ENCODE measurements around the gene ZNF215. TPM values are rescaled to one million over a fixed set of nuclear protein-coding genes. Genes with fewer than 3 reads are reported as not detected.

The ZNF215 gene
- total RNA-seq, 1 experiment from 2014 or later, result 0.26 TPM

DNA sequence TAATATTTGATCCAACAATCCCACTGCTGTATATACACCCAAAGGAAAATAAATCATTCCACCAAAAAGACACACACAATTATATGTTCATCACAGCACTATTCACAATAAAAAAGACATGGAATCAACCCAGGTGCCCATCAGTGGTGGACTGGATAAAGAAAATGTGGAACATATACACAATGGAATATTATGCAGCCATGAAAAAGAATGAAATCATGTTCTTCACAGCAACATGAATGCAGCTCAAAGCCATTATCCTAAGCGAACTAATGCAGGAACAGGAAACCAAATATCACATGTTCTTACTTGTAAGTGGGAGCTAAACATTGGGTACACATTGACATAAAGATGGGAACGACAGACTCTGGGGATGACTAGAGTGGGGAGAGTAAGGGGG, 6.5 kb upstream of the ZNF215 start:
- TF ChIP-seq, protein P1, sequence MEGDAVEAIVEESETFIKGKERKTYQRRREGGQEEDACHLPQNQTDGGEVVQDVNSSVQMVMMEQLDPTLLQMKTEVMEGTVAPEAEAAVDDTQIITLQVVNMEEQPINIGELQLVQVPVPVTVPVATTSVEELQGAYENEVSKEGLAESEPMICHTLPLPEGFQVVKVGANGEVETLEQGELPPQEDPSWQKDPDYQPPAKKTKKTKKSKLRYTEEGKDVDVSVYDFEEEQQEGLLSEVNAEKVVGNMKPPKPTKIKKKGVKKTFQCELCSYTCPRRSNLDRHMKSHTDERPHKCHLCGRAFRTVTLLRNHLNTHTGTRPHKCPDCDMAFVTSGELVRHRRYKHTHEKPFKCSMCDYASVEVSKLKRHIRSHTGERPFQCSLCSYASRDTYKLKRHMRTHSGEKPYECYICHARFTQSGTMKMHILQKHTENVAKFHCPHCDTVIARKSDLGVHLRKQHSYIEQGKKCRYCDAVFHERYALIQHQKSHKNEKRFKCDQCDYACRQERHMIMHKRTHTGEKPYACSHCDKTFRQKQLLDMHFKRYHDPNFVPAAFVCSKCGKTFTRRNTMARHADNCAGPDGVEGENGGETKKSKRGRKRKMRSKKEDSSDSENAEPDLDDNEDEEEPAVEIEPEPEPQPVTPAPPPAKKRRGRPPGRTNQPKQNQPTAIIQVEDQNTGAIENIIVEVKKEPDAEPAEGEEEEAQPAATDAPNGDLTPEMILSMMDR (conservative IDR thresholded peaks at IDR 0.05; ENCODE audit: low read depth, low read length), result no peak
- no peak for TF ChIP-seq EZH2 (IDR thresholded peaks at IDR 0.05; ENCODE audit: borderline replicate concordance, low read depth, low read length, poor library complexity, severe bottlenecking)
- no peak overlapping the region for H3K4me3 ChIP-seq (ENCODE audit: low read depth, low read length, poor library complexity, severe bottlenecking)
- no peak for DNase-seq (ENCODE audit: low spot score)
- CTCF ChIA-PET, result no interaction called here
- no peaks in the 10 kb centered on the region for H3K4me1 ChIP-seq (ENCODE audit: insufficient read depth, low read length, poor library complexity, severe bottlenecking)
- H3K9me3 ChIP-seq (ENCODE audit: low read depth, low read length, poor library complexity, severe bottlenecking), result no peaks in the 10 kb centered on the region
- no peak overlapping the region for H3K27ac ChIP-seq (ENCODE audit: low read depth, low read length, poor library complexity, severe bottlenecking)
- H3K27me3 ChIP-seq (replicated peaks; ENCODE audit: insufficient read depth, low read depth, low read length, poor library complexity), result no peaks in the 10 kb centered on the region
- intact Hi-C loops (cut with micrococcal nuclease; ENCODE audit: unreplicated experiment), result no loop called here
- no TSS peak for BruUV-seq (replicated peaks)
- POLR2A ChIA-PET (ENCODE audit: low non-redundant PET), result no interaction called here
- no peaks in the 10 kb centered on the region for H3K36me3 ChIP-seq (ENCODE audit: insufficient read depth, low read length, poor library complexity, severe bottlenecking)

DNA sequence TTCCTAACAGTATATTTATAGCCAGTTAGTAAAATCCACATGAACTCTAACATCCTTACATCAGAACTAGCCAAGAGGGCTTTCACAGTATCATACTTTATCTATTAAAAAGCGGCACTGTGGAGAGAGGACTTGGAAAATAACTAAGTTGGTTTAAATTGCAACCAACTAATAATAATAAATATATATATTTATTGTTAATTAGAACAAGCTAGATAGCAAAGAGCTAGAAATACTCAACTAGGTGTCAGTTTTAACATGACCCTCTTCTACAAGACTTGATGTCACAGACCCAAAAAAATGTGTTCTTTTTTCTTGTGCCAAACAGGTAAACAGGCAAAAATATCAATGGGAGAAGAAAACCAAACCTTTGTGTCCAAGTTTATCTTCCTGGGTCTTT, 5.5 kb upstream of the ZNF215 start, which contains the start of gene OR2D3:
Gene OR2D3, plus strand, starts transcription at position 301 of the 400 bp plus-strand sequence. Its CDS starts 0 bp downstream, at position 301.
- intact Hi-C loops (cut with micrococcal nuclease; ENCODE audit: unreplicated experiment), result no loop called here
- Histone ChIP-seq H3K9me3 (ENCODE audit: low read depth, low read length, poor library complexity, severe bottlenecking) (no peaks in the 10 kb centered on the region), H3K27me3 (replicated peaks; ENCODE audit: insufficient read depth, low read depth, low read length, poor library complexity) (no peaks in the 10 kb centered on the region), H3K4me3 (ENCODE audit: low read depth, low read length, poor library complexity, severe bottlenecking) (no peak within 1 kb of the TSS), H3K4me1 (ENCODE audit: insufficient read depth, low read length, poor library complexity, severe bottlenecking) (no peaks in the 10 kb centered on the region), H3K27ac (ENCODE audit: low read depth, low read length, poor library complexity, severe bottlenecking) (no peak within 1 kb of the TSS), H3K36me3 (ENCODE audit: insufficient read depth, low read length, poor library complexity, severe bottlenecking) (no peaks in the 10 kb centered on the region)
- POLR2A ChIA-PET (ENCODE audit: low non-redundant PET), result no interaction called here
- TF ChIP-seq EZH2 (IDR thresholded peaks at IDR 0.05; ENCODE audit: borderline replicate concordance, low read depth, low read length, poor library complexity, severe bottlenecking), result no peak
- TF ChIP-seq, protein P1 (conservative IDR thresholded peaks at IDR 0.05; ENCODE audit: low read depth, low read length), result no peak
- BruUV-seq (replicated peaks), result no TSS peak
- DNase-seq (ENCODE audit: low spot score), result no peak
- CTCF ChIA-PET, result no interaction called here

DNA sequence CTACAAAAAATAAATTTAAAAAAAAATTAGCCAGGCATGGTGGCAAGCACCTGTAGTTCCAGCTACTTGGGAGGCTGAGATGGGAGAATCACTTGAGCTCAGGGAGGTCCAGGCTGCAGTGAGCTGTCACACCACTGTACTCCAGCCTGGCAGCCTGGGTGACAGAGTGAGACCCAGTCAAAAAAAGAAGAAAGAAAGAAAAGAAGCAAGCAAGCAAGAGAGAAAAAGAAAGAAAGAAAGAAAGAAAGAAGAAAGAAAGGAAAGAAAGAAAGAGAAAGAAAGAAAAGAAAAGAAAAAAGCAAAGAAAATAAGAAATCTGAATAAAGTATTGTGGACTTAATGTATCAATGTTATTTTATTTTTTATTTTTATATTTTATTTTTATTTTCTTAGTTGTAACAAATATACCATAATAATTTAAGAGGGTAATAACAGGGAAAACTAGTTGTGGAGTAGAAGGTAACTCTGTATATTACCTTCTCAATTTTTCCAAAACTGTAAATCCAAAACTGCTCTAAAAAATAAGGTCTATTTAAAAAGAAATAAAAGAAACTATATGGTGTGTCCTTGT, 1.1 kb upstream of the ZNF215 start:
- peaks cover 30% of the 10 kb centered on the region for H3K27me3 ChIP-seq (replicated peaks; ENCODE audit: insufficient read depth, low read depth, low read length, poor library complexity)
- no peak overlapping the region for H3K4me3 ChIP-seq (ENCODE audit: low read depth, low read length, poor library complexity, severe bottlenecking)
- H3K36me3 ChIP-seq (ENCODE audit: insufficient read depth, low read length, poor library complexity, severe bottlenecking), result no peaks in the 10 kb centered on the region
- no peaks in the 10 kb centered on the region for H3K9me3 ChIP-seq (ENCODE audit: low read depth, low read length, poor library complexity, severe bottlenecking)
- intact Hi-C loops (cut with micrococcal nuclease; ENCODE audit: unreplicated experiment), result no loop called here
- no peaks in the 10 kb centered on the region for H3K4me1 ChIP-seq (ENCODE audit: insufficient read depth, low read length, poor library complexity, severe bottlenecking)
- DNase-seq (ENCODE audit: low spot score), result no peak
- TF ChIP-seq EZH2 (IDR thresholded peaks at IDR 0.05; ENCODE audit: borderline replicate concordance, low read depth, low read length, poor library complexity, severe bottlenecking), result no peak
- TF ChIP-seq, protein P1 (conservative IDR thresholded peaks at IDR 0.05; ENCODE audit: low read depth, low read length), result no peak
- CTCF ChIA-PET, result no interaction called here
- BruUV-seq (replicated peaks), result no TSS peak
- H3K27ac ChIP-seq (ENCODE audit: low read depth, low read length, poor library complexity, severe bottlenecking), result no peak overlapping the region
- POLR2A ChIA-PET (ENCODE audit: low non-redundant PET), result no interaction called here
